Adrenal gland (tissue), 12 donors: Measurements from ENCODE around the gene HARS2. TPM values are rescaled to one million over a fixed set of nuclear protein-coding genes. Genes with fewer than 3 reads are reported as not detected.

ENCODE experiments used
- DNase-seq, 7 donors: peaks; one replicate each; pipeline ENCODE4 v3.0.0-alpha.2; 2019 to 2020
- H3K27ac ChIP-seq, 5 donors: fragments of 200-600 bp; sonication (generic) in 4 of 5; 1 replicate in 3 of 5; 2 replicates in 2 of 5; pipeline versions ENCODE4 v1.5.1 to v1.8.0; 2016 to 2020; ENCODE audit warnings: mild to moderate bottlenecking in 1 of 5
- H3K27me3 ChIP-seq: fragments of 200-600 bp; 2 replicates; pipeline ENCODE4 v1.8.0; 2021
- H3K36me3 ChIP-seq, 2 donors: fragments of 200-600 bp; replicated peaks in 1 of 2; 1 replicate in 1 of 2; 2 replicates in 1 of 2; pipeline versions ENCODE4 v1.5.1 to v1.8.0; 2018 to 2022
- H3K4me1 ChIP-seq, 2 donors: fragments of 200-600 bp; replicated peaks in 1 of 2; 1 replicate in 1 of 2; 2 replicates in 1 of 2; pipeline versions ENCODE4 v1.5.1 to v1.8.0; 2018 to 2021
- H3K4me3 ChIP-seq, 4 donors: fragments of 200-600 bp; sonication (generic) in 3 of 4; one replicate each; pipeline ENCODE4 v1.5.1; 2016 to 2018
- H3K9me3 ChIP-seq, 3 donors: fragments of 200-600 bp; sonication (generic) in 1 of 3; replicated peaks in 1 of 3; 1 replicate in 2 of 3; 2 replicates in 1 of 3; pipeline versions ENCODE4 v1.5.1 to v1.8.0; 2016 to 2021
- POLR2A ChIP-seq, 2 donors: fragments of 450-650 bp; IDR thresholded peaks; one replicate each; pipeline ENCODE4 v1.6.1; 2017; ENCODE audit warnings: antibody characterized with exemption in 2 of 2, mild to moderate bottlenecking in 2 of 2, moderate library complexity in 1 of 2
- WGBS, 4 donors: extraction: QIAGEN DNeasy Blood & Tissue Kit in 2 of 4; methylation state at CpG; one replicate each; pipeline versions ENCODE4 v1.1.5 to v1.1.7; 2013 to 2017; 5-methylcytosine and 5-hydroxymethylcytosine counted together
- intact Hi-C, 2 donors: fragments of 100-400 bp; cut with DNase I; formaldehyde crosslinking; loops; one replicate each; pipeline versions ENCODE4 v1.14.1 to v1.15.0; 2022 to 2023
- microRNA-seq, 3 donors: library from miRNA; unstranded; fragments of <30 nt; microRNA quantifications; one replicate each; pipeline ENCODE4, GENCODE V29; 2017 to 2020
- polyA plus RNA-seq, 3 donors: library from polyadenylated mRNA; stranded (reverse); fragments of 200-250 nt in 2 of 3; fragments of 350-450 nt in 1 of 3; fragmentation: Illumina TruSeq in 1 of 3; extraction: RNeasy Lipid Tissue Mini Kit (QIAGEN cat#74804) in 1 of 3; gene quantifications; one replicate each; pipeline ENCODE4 v1.2.3, GENCODE V29; 2013 to 2014
- small RNA-seq, 2 donors: library from RNA; depleted of rRNA; stranded (forward); fragments of <200 nt; gene quantifications; one replicate each; pipeline ENCODE3, GENCODE V24; 2016
- total RNA-seq, 9 donors: library from RNA; depleted of rRNA in 4 of 9; stranded (reverse); fragments of >200 nt in 4 of 9; fragments of 120-200 nt in 1 of 9; fragmentation: NEBNext Ultra II Directional in 1 of 9; extraction: Animal tissue kit (Norgen Biotek cat#: 25700) in 1 of 9; gene quantifications; one replicate each; pipeline versions ENCODE4 v1.1.0 to v1.2.4, GENCODE V29; 2013 to 2023
- TF ChIP-seq, protein P1 (sequence below), 6 experiments: fragments of 450-650 bp in 4 of 6; fragments of 200-600 bp in 2 of 6; sonication (generic) in 1 of 6; IDR thresholded peaks; 1 replicate in 5 of 6; 2 replicates in 1 of 6; pipeline versions ENCODE4 v1.5.1 to v1.8.0; 2016 to 2021; ENCODE audit warnings: antibody characterized with exemption in 6 of 6, mild to moderate bottlenecking in 2 of 6, moderate library complexity in 1 of 6
- donor health status: healthy with polysubstance abuse.
- donor health status: Bipolar disorder and iron deficiency.
- donor health status: DM: yes; HTN: yes; CAD: no.
- donor health status: DM: no; HTN: no; CAD: no.
- donor health status: DM: no; HTN: no; CAD: no.
- donor health status: DM: yes; HTN: yes; CAD: no.

HARS2 gene
- total and polyA plus RNA-seq, 12 donors: 21.3 to 51.2 (median 31.6) TPM

DNA sequence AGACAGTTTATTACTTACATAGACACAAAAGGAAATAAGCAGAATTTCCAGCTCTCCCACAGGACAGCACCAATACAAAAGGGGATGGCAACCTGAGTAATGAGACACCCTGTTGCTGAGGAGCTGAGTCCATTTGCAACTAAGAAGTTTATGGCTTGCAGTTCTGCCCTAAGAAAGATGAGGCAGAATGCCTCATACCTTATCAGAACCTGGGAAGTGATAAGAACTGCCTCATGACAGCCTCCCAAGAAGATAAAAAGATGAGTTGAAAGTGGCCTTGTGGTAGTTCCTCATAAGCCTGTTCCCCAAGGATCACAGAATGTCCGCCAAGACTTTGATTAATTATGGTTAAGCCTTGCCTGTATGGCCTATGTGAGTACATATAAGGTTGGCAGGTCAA lies 50.7 kb downstream of the HARS2 start:
- no peaks in the 10 kb centered on the region for H3K27me3 ChIP-seq
- no peaks in the 10 kb centered on the region for H3K4me1 ChIP-seq
- no peak overlapping the region for H3K4me3 ChIP-seq
- DNase-seq: no peak
- no peaks in the 10 kb centered on the region for H3K9me3 ChIP-seq
- intact Hi-C loops: no loop called here
- H3K36me3 ChIP-seq: no peaks in the 10 kb centered on the region
- no peak overlapping the region for H3K27ac ChIP-seq
- TF ChIP-seq, protein P1, sequence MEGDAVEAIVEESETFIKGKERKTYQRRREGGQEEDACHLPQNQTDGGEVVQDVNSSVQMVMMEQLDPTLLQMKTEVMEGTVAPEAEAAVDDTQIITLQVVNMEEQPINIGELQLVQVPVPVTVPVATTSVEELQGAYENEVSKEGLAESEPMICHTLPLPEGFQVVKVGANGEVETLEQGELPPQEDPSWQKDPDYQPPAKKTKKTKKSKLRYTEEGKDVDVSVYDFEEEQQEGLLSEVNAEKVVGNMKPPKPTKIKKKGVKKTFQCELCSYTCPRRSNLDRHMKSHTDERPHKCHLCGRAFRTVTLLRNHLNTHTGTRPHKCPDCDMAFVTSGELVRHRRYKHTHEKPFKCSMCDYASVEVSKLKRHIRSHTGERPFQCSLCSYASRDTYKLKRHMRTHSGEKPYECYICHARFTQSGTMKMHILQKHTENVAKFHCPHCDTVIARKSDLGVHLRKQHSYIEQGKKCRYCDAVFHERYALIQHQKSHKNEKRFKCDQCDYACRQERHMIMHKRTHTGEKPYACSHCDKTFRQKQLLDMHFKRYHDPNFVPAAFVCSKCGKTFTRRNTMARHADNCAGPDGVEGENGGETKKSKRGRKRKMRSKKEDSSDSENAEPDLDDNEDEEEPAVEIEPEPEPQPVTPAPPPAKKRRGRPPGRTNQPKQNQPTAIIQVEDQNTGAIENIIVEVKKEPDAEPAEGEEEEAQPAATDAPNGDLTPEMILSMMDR (IDR thresholded peaks at IDR 0.05): no peak
- TF ChIP-seq POLR2A (IDR thresholded peaks at IDR 0.05): no peak
- 33 to 71% (median 50%) methylated on average over 1 of the region's 1 CpG for WGBS, 4 donors

Small RNA genes lying within 50 kb of the gene (microRNA-seq; reads per million reads assigned to microRNA genes)
- 0.45 to 1.1 (median 0.76) reads per million in 3 donors for gene MIR3655

Small RNA genes lying within 50 kb of the gene (small RNA-seq; reads per million reads assigned to genes)
- gene VTRNA1-1 (124 to 135 reads per million in 2 donors), gene VTRNA1-2 (67.0 to 115 reads per million in 2 donors), gene VTRNA1-3 (4.2 to 5.9 reads per million in 2 donors)

Other genes with a start within 250 kb of the HARS2 start
- 10 to 100 TPM in 7 of 9 donors, 1 to 10 TPM in 2; 5.9 to 80.5 (median 40.0) TPM for gene EIF4EBP3, start 143.8 kb upstream of the HARS2 start, total RNA-seq
- 100 to 1,000 TPM in 2 of 3 donors, 1 to 10 TPM in 1; 7.9 to 158 (median 121) TPM for gene EIF4EBP3, start 143.8 kb upstream of the HARS2 start, polyA plus RNA-seq
- 100 to 1,000 TPM in 1 of 9 donors, 10 to 100 TPM in 8; 31.3 to 156 (median 46.0) TPM for gene SRA1, start 134.0 kb upstream of the HARS2 start, total RNA-seq
- gene SRA1, start 134.0 kb upstream of the HARS2 start, polyA plus RNA-seq: 100 to 1,000 TPM in 2 of 3 donors, 10 to 100 TPM in 1; 96.3 to 115 (median 101) TPM
- 10 to 100 TPM; 14.0 to 61.2 (median 35.5) TPM for gene APBB3, start 126.9 kb upstream of the HARS2 start, total RNA-seq
- 100 to 1,000 TPM in 2 of 3 donors, 10 to 100 TPM in 1; 25.6 to 163 (median 142) TPM for gene APBB3, start 126.9 kb upstream of the HARS2 start, polyA plus RNA-seq
- 100 to 1,000 TPM in 3 of 9 donors, 10 to 100 TPM in 6; 17.3 to 133 (median 82.8) TPM for gene SLC35A4, start 126.6 kb upstream of the HARS2 start, total RNA-seq
- gene SLC35A4, start 126.6 kb upstream of the HARS2 start, polyA plus RNA-seq: 100 to 1,000 TPM in 1 of 3 donors, 10 to 100 TPM in 2; 42.1 to 135 (median 45.0) TPM
- gene CD14, start 58.3 kb upstream of the HARS2 start, total RNA-seq: 100 to 1,000 TPM in 8 of 9 donors, 1 to 10 TPM in 1; 9.8 to 885 (median 316) TPM
- 100 to 1,000 TPM in 2 of 3 donors, 10 to 100 TPM in 1; 13.9 to 252 (median 101) TPM for gene CD14, start 58.3 kb upstream of the HARS2 start, polyA plus RNA-seq
- 100 to 1,000 TPM in 1 of 9 donors, 10 to 100 TPM in 7, 1 to 10 TPM in 1; 6.6 to 348 (median 29.5) TPM for gene TMCO6, start 52.0 kb upstream of the HARS2 start, total RNA-seq
- gene TMCO6, start 52.0 kb upstream of the HARS2 start, polyA plus RNA-seq: 10 to 100 TPM in 2 of 3 donors, 1 to 10 TPM in 1; 5.6 to 44.7 (median 25.3) TPM
- 100 to 1,000 TPM in 8 of 9 donors, 10 to 100 TPM in 1; 98.1 to 139 (median 115) TPM for gene NDUFA2, start 43.8 kb upstream of the HARS2 start, total RNA-seq
- 100 to 1,000 TPM in 2 of 3 donors, 10 to 100 TPM in 1; 65.6 to 573 (median 367) TPM for gene NDUFA2, start 43.8 kb upstream of the HARS2 start, polyA plus RNA-seq
- gene IK, start 43.6 kb upstream of the HARS2 start, total RNA-seq: 100 to 1,000 TPM in 4 of 9 donors, 10 to 100 TPM in 5; 65.7 to 478 (median 83.3) TPM
- 100 to 1,000 TPM in 1 of 3 donors, 10 to 100 TPM in 2; 65.5 to 153 (median 97.5) TPM for gene IK, start 43.6 kb upstream of the HARS2 start, polyA plus RNA-seq
- 10 to 100 TPM; 13.6 to 20.0 (median 17.1) TPM for gene WDR55, start 26.6 kb upstream of the HARS2 start, total RNA-seq
- 10 to 100 TPM; 13.3 to 20.8 (median 13.5) TPM for gene WDR55, start 26.6 kb upstream of the HARS2 start, polyA plus RNA-seq
- gene DND1, start 17.9 kb upstream of the HARS2 start, total RNA-seq: 1 to 10 TPM in 1 of 9 donors, under 1 TPM in 8; 0.19 to 3.6 (median 0.50) TPM
- gene DND1, start 17.9 kb upstream of the HARS2 start, polyA plus RNA-seq: 1 to 10 TPM in 2 of 3 donors, under 1 TPM in 1; 0.18 to 3.1 (median 2.1) TPM
- 10 to 100 TPM; 36.4 to 80.6 (median 55.7) TPM for gene HARS1, start 85 bp upstream of the HARS2 start, total RNA-seq
- gene HARS1, start 85 bp upstream of the HARS2 start, polyA plus RNA-seq: 100 to 1,000 TPM in 1 of 3 donors, 10 to 100 TPM in 2; 92.3 to 111 (median 94.6) TPM
- gene ZMAT2, start 9.0 kb downstream of the HARS2 start, total RNA-seq: 100 to 1,000 TPM in 1 of 9 donors, 10 to 100 TPM in 8; 24.6 to 122 (median 51.4) TPM
- gene ZMAT2, start 9.0 kb downstream of the HARS2 start, polyA plus RNA-seq: 100 to 1,000 TPM in 1 of 3 donors, 10 to 100 TPM in 2; 42.1 to 113 (median 82.8) TPM
- gene PCDHA1, start 94.7 kb downstream of the HARS2 start, total RNA-seq: under 1 TPM in 4 of 9 donors, not detected in 5; 0.07 to 0.20 (median 0.12) TPM
- gene PCDHA1, start 94.7 kb downstream of the HARS2 start, polyA plus RNA-seq: under 1 TPM; 0.05 to 0.08 (median 0.07) TPM
- under 1 TPM in 4 of 9 donors, not detected in 5; 0.12 to 0.28 (median 0.21) TPM for gene PCDHA2, start 103.4 kb downstream of the HARS2 start, total RNA-seq
- under 1 TPM in 2 of 3 donors, not detected in 1; 0.03 to 0.09 TPM for gene PCDHA2, start 103.4 kb downstream of the HARS2 start, polyA plus RNA-seq
- gene PCDHA3, start 109.6 kb downstream of the HARS2 start, total RNA-seq: 1 to 10 TPM in 1 of 9 donors, under 1 TPM in 6, not detected in 2; 0.10 to 1.4 (median 0.31) TPM
- 1 to 10 TPM in 1 of 3 donors, under 1 TPM in 2; 0.16 to 1.1 (median 0.24) TPM for gene PCDHA3, start 109.6 kb downstream of the HARS2 start, polyA plus RNA-seq
- gene PCDHA4, start 115.6 kb downstream of the HARS2 start, total RNA-seq: under 1 TPM; 0.04 to 0.96 (median 0.28) TPM
- under 1 TPM; 0.08 to 0.33 (median 0.10) TPM for gene PCDHA4, start 115.6 kb downstream of the HARS2 start, polyA plus RNA-seq
- under 1 TPM in 7 of 9 donors, not detected in 2; 0.11 to 0.67 (median 0.17) TPM for gene PCDHA5, start 130.2 kb downstream of the HARS2 start, total RNA-seq
- gene PCDHA5, start 130.2 kb downstream of the HARS2 start, polyA plus RNA-seq: under 1 TPM; 0.07 to 0.62 (median 0.24) TPM
- gene PCDHA6, start 136.5 kb downstream of the HARS2 start, total RNA-seq: 1 to 10 TPM in 1 of 9 donors, under 1 TPM in 7, not detected in 1; 0.14 to 1.1 (median 0.48) TPM
- under 1 TPM; 0.20 to 0.97 (median 0.32) TPM for gene PCDHA6, start 136.5 kb downstream of the HARS2 start, polyA plus RNA-seq
- 1 to 10 TPM in 1 of 9 donors, under 1 TPM in 6, not detected in 2; 0.22 to 1.2 (median 0.35) TPM for gene PCDHA7, start 142.8 kb downstream of the HARS2 start, total RNA-seq
- gene PCDHA7, start 142.8 kb downstream of the HARS2 start, polyA plus RNA-seq: under 1 TPM; 0.16 to 0.20 (median 0.20) TPM
- under 1 TPM in 3 of 9 donors, not detected in 6; 0.14 to 0.18 (median 0.17) TPM for gene PCDHA8, start 149.7 kb downstream of the HARS2 start, total RNA-seq
- under 1 TPM; 0.03 to 0.16 (median 0.09) TPM for gene PCDHA8, start 149.7 kb downstream of the HARS2 start, polyA plus RNA-seq
- under 1 TPM in 7 of 9 donors, not detected in 2; 0.04 to 0.39 (median 0.18) TPM for gene PCDHA9, start 156.9 kb downstream of the HARS2 start, total RNA-seq
- not detected for gene PCDHA9, start 156.9 kb downstream of the HARS2 start, polyA plus RNA-seq
- gene PCDHA10, start 164.4 kb downstream of the HARS2 start, total RNA-seq: 1 to 10 TPM in 3 of 9 donors, under 1 TPM in 6; 0.17 to 1.8 (median 0.48) TPM
- gene PCDHA10, start 164.4 kb downstream of the HARS2 start, polyA plus RNA-seq: under 1 TPM; under 0.01 to 0.81 (median 0.32) TPM
- gene PCDHA11, start 177.5 kb downstream of the HARS2 start, total RNA-seq: 1 to 10 TPM in 1 of 9 donors, under 1 TPM in 7, not detected in 1; 0.07 to 1.5 (median 0.35) TPM
- under 1 TPM in 2 of 3 donors, not detected in 1; 0.48 to 0.51 TPM for gene PCDHA11, start 177.5 kb downstream of the HARS2 start, polyA plus RNA-seq
- 1 to 10 TPM in 3 of 9 donors, under 1 TPM in 6; 0.25 to 1.9 (median 0.55) TPM for gene PCDHA12, start 183.9 kb downstream of the HARS2 start, total RNA-seq
- gene PCDHA12, start 183.9 kb downstream of the HARS2 start, polyA plus RNA-seq: under 1 TPM; 0.17 to 0.32 (median 0.20) TPM
- gene PCDHA13, start 190.7 kb downstream of the HARS2 start, total RNA-seq: under 1 TPM in 8 of 9 donors, not detected in 1; 0.12 to 0.98 (median 0.55) TPM
- under 1 TPM; 0.13 to 0.32 (median 0.26) TPM for gene PCDHA13, start 190.7 kb downstream of the HARS2 start, polyA plus RNA-seq
- gene PCDHAC1, start 234.8 kb downstream of the HARS2 start, total RNA-seq: 1 to 10 TPM in 2 of 9 donors, under 1 TPM in 7; 0.29 to 1.4 (median 0.70) TPM
- gene PCDHAC1, start 234.8 kb downstream of the HARS2 start, polyA plus RNA-seq: under 1 TPM; 0.10 to 0.81 (median 0.16) TPM